Measurements from ENCODE around the gene GSTK1. TPM values are rescaled to one million over a fixed set of nuclear protein-coding genes. Genes with fewer than 3 reads are reported as not detected.
A peak's percentile ranks its signal among the peaks of the same experiment; 100 is the strongest.
"Not testable (repeated sequence)": the region's sequence is repeated elsewhere in the genome, so short reads cannot be mapped to it uniquely, and the experiment has no call there.

The GSTK1 gene
- total RNA-seq (181 and 183 TPM in 2 replicates), polyA plus RNA-seq (315 and 355 TPM in 2 replicates), polyA minus RNA-seq (119 and 141 TPM in 2 replicates)
- 187 TPM for total RNA-seq (2013)

DNA sequence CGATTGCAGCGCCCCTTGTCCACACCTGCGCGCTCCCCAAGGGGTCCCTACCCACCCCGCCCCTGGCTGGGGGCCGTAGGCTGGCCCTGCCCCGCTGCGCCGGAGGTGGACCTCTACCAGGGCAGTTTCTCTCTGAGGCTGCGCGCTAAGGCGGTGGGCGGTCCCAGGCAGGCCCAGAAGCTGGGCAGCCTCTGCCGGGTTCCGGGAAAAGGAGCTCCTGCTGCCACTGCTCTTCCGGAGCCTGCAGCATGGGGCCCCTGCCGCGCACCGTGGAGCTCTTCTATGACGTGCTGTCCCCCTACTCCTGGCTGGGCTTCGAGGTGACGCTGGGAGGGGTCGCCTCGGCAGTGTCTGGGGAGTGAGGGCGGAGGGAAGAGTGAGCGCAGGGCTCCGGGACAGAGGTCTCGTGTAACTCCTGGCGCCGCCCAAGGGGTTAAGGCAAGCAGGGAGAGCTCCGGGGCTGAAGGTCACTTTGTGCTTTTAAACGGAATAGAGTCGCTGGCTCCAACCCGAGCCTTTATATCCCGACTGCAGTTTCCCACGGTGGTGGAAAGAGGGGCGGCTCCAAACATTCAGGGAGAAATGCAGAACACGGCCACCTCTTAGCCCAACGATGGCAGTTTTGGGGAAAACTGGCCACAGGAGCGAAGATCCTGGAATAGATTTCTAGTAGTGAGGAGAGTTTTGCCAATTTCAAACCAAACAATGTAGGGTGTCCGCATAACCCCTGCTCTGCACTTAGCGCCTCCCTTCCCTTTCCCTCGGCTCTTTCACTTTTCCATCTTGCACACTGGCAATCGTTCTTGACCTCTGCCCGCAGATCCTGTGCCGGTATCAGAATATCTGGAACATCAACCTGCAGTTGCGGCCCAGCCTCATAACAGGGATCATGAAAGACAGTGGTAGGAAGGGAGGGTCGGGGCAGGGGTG lies at the start of gene GSTK1:
GSTK1 (plus strand) TSS at position 176 of the 930 bp plus-strand sequence; CDS start at position 249, 73 bp downstream.
- 1% methylated on average over 43 of the region's 48 CpGs for WGBS (ENCODE audit: insufficient coverage)
- Histone ChIP-seq H3K27me3 (replicated peaks in 1 of 4; ENCODE audit: control extremely low read depth in 1 of 4, control insufficient read depth in 3 of 4, insufficient read depth in 4 of 4, low read length in 3 of 4) (no peaks in the 10 kb centered on the region), H3K4me3 (ENCODE audit: control extremely low read depth in 1 of 5, extremely low read depth in 1 of 5, insufficient read depth in 1 of 5, low read depth in 2 of 5, low read length in 4 of 5) (peak within 1 kb of the TSS; percentile 73 to 99 (median 90)), H2AFZ (ENCODE audit: insufficient read depth, low read depth, low read length, poor library complexity, severe bottlenecking) (peak within 1 kb of the TSS; percentile 80), H3K79me2 (ENCODE audit: control insufficient read depth, insufficient read depth, low read length) (peaks cover 16% of the 10 kb centered on the region), H3K27ac (ENCODE audit: low read length in 2 of 2) (peak within 1 kb of the TSS; percentile 80 to 82), H3K4me1 (ENCODE audit: control insufficient read depth in 2 of 2, insufficient read depth in 2 of 2, low read length in 2 of 2) (peaks cover 28 to 38% of the 10 kb centered on the region in 2 donors), H3K4me2 (replicated peaks; ENCODE audit: low read depth, low read length, poor library complexity, severe bottlenecking) (peak within 1 kb of the TSS; percentile 77), H3K9me3 (ENCODE audit: control extremely low read depth in 1 of 3, control insufficient read depth in 2 of 3, insufficient read depth in 1 of 3, low read length in 2 of 3) (no peaks in the 10 kb centered on the region), H3K9ac (ENCODE audit: low read length) (peak within 1 kb of the TSS; percentile 92), H3K36me3 (replicated peaks in 1 of 2; ENCODE audit: control extremely low read depth in 1 of 2, control insufficient read depth in 1 of 2, extremely low read depth in 1 of 2, insufficient read depth in 2 of 2, low read length in 1 of 2) (peaks cover 5 to 19% of the 10 kb centered on the region in 2 experiments), H4K20me1 (ENCODE audit: control insufficient read depth, insufficient read depth, low read length, poor library complexity, severe bottlenecking) (no peaks in the 10 kb centered on the region)
- TF ChIP-seq, protein P1, sequence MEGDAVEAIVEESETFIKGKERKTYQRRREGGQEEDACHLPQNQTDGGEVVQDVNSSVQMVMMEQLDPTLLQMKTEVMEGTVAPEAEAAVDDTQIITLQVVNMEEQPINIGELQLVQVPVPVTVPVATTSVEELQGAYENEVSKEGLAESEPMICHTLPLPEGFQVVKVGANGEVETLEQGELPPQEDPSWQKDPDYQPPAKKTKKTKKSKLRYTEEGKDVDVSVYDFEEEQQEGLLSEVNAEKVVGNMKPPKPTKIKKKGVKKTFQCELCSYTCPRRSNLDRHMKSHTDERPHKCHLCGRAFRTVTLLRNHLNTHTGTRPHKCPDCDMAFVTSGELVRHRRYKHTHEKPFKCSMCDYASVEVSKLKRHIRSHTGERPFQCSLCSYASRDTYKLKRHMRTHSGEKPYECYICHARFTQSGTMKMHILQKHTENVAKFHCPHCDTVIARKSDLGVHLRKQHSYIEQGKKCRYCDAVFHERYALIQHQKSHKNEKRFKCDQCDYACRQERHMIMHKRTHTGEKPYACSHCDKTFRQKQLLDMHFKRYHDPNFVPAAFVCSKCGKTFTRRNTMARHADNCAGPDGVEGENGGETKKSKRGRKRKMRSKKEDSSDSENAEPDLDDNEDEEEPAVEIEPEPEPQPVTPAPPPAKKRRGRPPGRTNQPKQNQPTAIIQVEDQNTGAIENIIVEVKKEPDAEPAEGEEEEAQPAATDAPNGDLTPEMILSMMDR (IDR thresholded peaks at IDR 0.05): no peak
- no peak for TF ChIP-seq EZH2 (IDR thresholded peaks at IDR 0.05; ENCODE audit: borderline replicate concordance, insufficient read depth, low read depth, low read length, poor library complexity, severe bottlenecking)
- ChIA-PET POLR2A (interaction anchor here (0.6 to 2.1 kb wide), 10 partner anchors 9 to 466 kb away, joined by 3 to 10 read pairs (median 4); partner anchors contain the start of gene CASP2), CTCF (interaction anchor here (0.6 to 4.8 kb wide), 9 partner anchors 16 to 250 kb away, joined by 3 to 35 read pairs (median 3); partner anchors contain the start of gene CASP2)
- ATAC-seq (ENCODE audit: low read depth) (peak; percentile 95), DNase-seq (peak; percentile 71)
- H3K4me3 Mint-ChIP-seq: peak within 1 kb of the TSS; percentile 93
- intact Hi-C loops (cut with micrococcal nuclease): loop anchor here (1.0 to 5.0 kb wide), 5 partner anchors 8 to 117 kb away; partner anchors contain the start of genes CASP2 and ZYX
- peaks cover 52% of the 10 kb centered on the region for H3K4me1 Mint-ChIP-seq
- H3K27me3 Mint-ChIP-seq: no peaks in the 10 kb centered on the region
- H3K9me3 Mint-ChIP-seq (ENCODE audit: insufficient read depth): no peaks in the 10 kb centered on the region
- H3K27ac Mint-ChIP-seq: peak within 1 kb of the TSS; percentile 91

DNA sequence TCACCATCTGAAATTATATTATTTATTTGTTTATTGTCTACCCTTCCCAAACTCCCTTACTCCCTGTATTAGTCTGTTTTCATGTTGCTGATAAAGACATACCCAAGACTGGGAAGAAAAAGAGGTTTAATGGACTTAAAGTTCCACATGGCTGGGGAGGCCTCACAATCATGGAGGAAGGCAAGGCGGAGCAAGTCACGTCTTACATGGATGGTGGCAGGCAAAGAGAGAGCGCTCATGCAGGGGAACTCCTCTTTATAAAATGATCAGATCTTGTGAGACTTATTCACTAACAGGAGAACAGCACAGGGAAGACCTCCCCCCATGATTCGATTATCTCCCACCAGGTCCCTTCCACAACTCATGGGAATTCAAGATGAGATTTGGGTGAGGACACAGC lies 49.8 kb upstream of the GSTK1 start:
- H3K27ac ChIP-seq (ENCODE audit: low read length in 2 of 2); H3K4me3 ChIP-seq (ENCODE audit: control extremely low read depth in 1 of 5, extremely low read depth in 1 of 5, insufficient read depth in 1 of 5, low read depth in 2 of 5, low read length in 4 of 5); H3K4me2 ChIP-seq (replicated peaks; ENCODE audit: low read depth, low read length, poor library complexity, severe bottlenecking); H3K9me3 Mint-ChIP-seq (ENCODE audit: insufficient read depth); intact Hi-C loops (cut with micrococcal nuclease); H2AFZ ChIP-seq (ENCODE audit: insufficient read depth, low read depth, low read length, poor library complexity, severe bottlenecking); H3K79me2 ChIP-seq (ENCODE audit: control insufficient read depth, insufficient read depth, low read length); H3K9ac ChIP-seq (ENCODE audit: low read length); H3K36me3 ChIP-seq (replicated peaks in 1 of 2; ENCODE audit: control extremely low read depth in 1 of 2, control insufficient read depth in 1 of 2, extremely low read depth in 1 of 2, insufficient read depth in 2 of 2, low read length in 1 of 2); POLR2A ChIA-PET; H3K4me3 Mint-ChIP-seq; H3K27me3 ChIP-seq (replicated peaks in 1 of 4; ENCODE audit: control extremely low read depth in 1 of 4, control insufficient read depth in 3 of 4, insufficient read depth in 4 of 4, low read length in 3 of 4); ATAC-seq (ENCODE audit: low read depth); DNase-seq; H3K27me3 Mint-ChIP-seq; H4K20me1 ChIP-seq (ENCODE audit: control insufficient read depth, insufficient read depth, low read length, poor library complexity, severe bottlenecking); H3K27ac Mint-ChIP-seq: not testable (repeated sequence)
- WGBS (ENCODE audit: insufficient coverage): no CpG with 5 or more reads among the region's 4 CpGs
- H3K4me1 Mint-ChIP-seq: peaks cover 19% of the 10 kb centered on the region
- Histone ChIP-seq H3K4me1 (ENCODE audit: control insufficient read depth in 2 of 2, insufficient read depth in 2 of 2, low read length in 2 of 2) (peaks cover 8 to 14% of the 10 kb centered on the region in 2 donors), H3K9me3 (ENCODE audit: control extremely low read depth in 1 of 3, control insufficient read depth in 2 of 3, insufficient read depth in 1 of 3, low read length in 2 of 3) (peaks cover 0 to 20% (median 3%) of the 10 kb centered on the region in 3 donors)
- CTCF ChIA-PET: interaction anchor here (2.0 to 11.5 kb wide), 3 partner anchors 204 to 610 kb away, joined by 29 to 809 read pairs (median 36); no protein-coding TSS in a partner anchor

All from B cell (primary cell).